Peyer's patch (tissue), 4 donors: ENCODE data around the gene TRIM38.
"Not testable (repeated sequence)": the region's sequence is repeated elsewhere in the genome, so short reads cannot be mapped to it uniquely, and the experiment has no call there.

Experiments used
- CTCF ChIP-seq, 6 experiments: fragments of 450-650 bp in 4 of 6; fragments of 200-600 bp in 2 of 6; sonication (generic) in 1 of 6; IDR thresholded peaks; one replicate each; pipeline ENCODE4 v1.5.1; 2017 to 2019; ENCODE audit warnings: antibody characterized with exemption in 6 of 6, mild to moderate bottlenecking in 3 of 6, moderate library complexity in 1 of 6
- POLR2A ChIP-seq, 2 donors: fragments of 450-650 bp; IDR thresholded peaks; one replicate each; pipeline ENCODE4 v1.5.1; 2017; ENCODE audit warnings: antibody characterized with exemption in 2 of 2, mild to moderate bottlenecking in 2 of 2, moderate library complexity in 2 of 2

- not testable (repeated sequence) for TF ChIP-seq CTCF, POLR2A (IDR thresholded peaks at IDR 0.05)
These were observed 51.8 kb downstream of the TRIM38 start for GRCh38 chr6:26014386-26014785.
